SK-N-SH (cell line): Measurements from ENCODE around the gene ZNF134. TPM values are rescaled to one million over a fixed set of nuclear protein-coding genes. Genes with fewer than 3 reads are reported as not detected.
A peak's percentile ranks its signal among the peaks of the same experiment; 100 is the strongest.

Experiments used
- CTCF ChIA-PET: fragments of 300-600, 350-600 bp; formaldehyde crosslinking; extraction: SDS; loops from one replicate; lab custom pipeline; 2021; lab: Yijun Ruan, JAX
- POLR2A ChIA-PET: fragments of 350-600 bp; sonication (Branson Sonifier 250); formaldehyde crosslinking; extraction: SDS; loops from one replicate; lab custom pipeline; 2020; ENCODE audit warnings: antibody characterized with exemption, inconsistent platforms; lab: Yijun Ruan, JAX
- DNase-seq: peaks from one replicate; pipeline ENCODE4 v3.0.0; 2012
- H2AFZ ChIP-seq: fragments of 200-600 bp; sonication (generic); 2 replicates; pipeline ENCODE4 v1.8.1; 2016; ENCODE audit warnings: antibody characterized with exemption, mild to moderate bottlenecking, low read depth
- H3F3A ChIP-seq: fragments of 200-600 bp; sonication (generic); replicated peaks from 2 replicates; pipeline ENCODE3; 2016; ENCODE audit warnings: antibody characterized with exemption, mild to moderate bottlenecking; ENCODE audit not compliant: insufficient read depth
- H3K27ac ChIP-seq, 2 experiments: fragments of 200-500 bp in 1 of 2; fragments of 200-600 bp in 1 of 2; sonication (Bioruptor generic) in 1 of 2; sonication (generic), shearing (Covaris generic) in 1 of 2; 2 replicates each; pipeline versions ENCODE4 v1.5.1 to v1.6.1; 2014 to 2016; ENCODE audit warnings: low read depth in 2 of 2, inconsistent platforms in 1 of 2, low read length in 1 of 2, mild to moderate bottlenecking in 1 of 2, mixed read lengths in 1 of 2
- H3K27me3 ChIP-seq: fragments of 200-600 bp; sonication (generic), shearing (Covaris generic); 2 replicates; pipeline ENCODE4 v1.6.1; 2016; ENCODE audit warnings: mixed run types; ENCODE audit not compliant: insufficient read depth
- H3K36me3 ChIP-seq, 2 experiments: fragments of 200-500 bp in 1 of 2; fragments of 200-600 bp in 1 of 2; sonication (Bioruptor generic) in 1 of 2; sonication (generic) in 1 of 2; replicated peaks in 1 of 2; 2 replicates each; pipeline versions ENCODE3 to v1.5.1; 2014 to 2016; ENCODE audit warnings: low read length in 1 of 2, mild to moderate bottlenecking in 1 of 2; ENCODE audit not compliant: insufficient read depth in 2 of 2, control insufficient read depth in 1 of 2
- H3K4me1 ChIP-seq, 2 experiments: fragments of 200-500 bp in 1 of 2; fragments of 200-600 bp in 1 of 2; sonication (Bioruptor generic) in 1 of 2; sonication (generic), shearing (Covaris generic) in 1 of 2; 2 replicates each; pipeline versions ENCODE4 v1.5.1 to v1.6.1; 2014 to 2016; ENCODE audit warnings: low read depth in 1 of 2, low read length in 1 of 2, mixed run types in 1 of 2; ENCODE audit not compliant: insufficient read depth in 2 of 2, control insufficient read depth in 1 of 2
- H3K4me2 ChIP-seq: fragments of 200-600 bp; sonication (generic), shearing (Covaris generic); 2 replicates; pipeline ENCODE4 v1.6.1; 2017; ENCODE audit warnings: mixed run types
- H3K4me3 ChIP-seq, 2 experiments: fragments of 200-500 bp in 1 of 2; fragments of 200-600 bp in 1 of 2; sonication (Bioruptor generic) in 1 of 2; sonication (generic), shearing (Covaris generic) in 1 of 2; 2 replicates each; pipeline versions ENCODE4 v1.5.1 to v1.8.1; 2014 to 2016; ENCODE audit warnings: low read depth in 2 of 2, inconsistent platforms in 1 of 2, low read length in 1 of 2, mild to moderate bottlenecking in 1 of 2, mixed read lengths in 1 of 2, moderate library complexity in 1 of 2
- H3K79me2 ChIP-seq: fragments of 200-600 bp; sonication (generic); 2 replicates; pipeline ENCODE4 v1.8.1; 2017; ENCODE audit warnings: mild to moderate bottlenecking; ENCODE audit not compliant: insufficient read depth
- H3K9ac ChIP-seq: fragments of 200-600 bp; sonication (generic); 2 replicates; pipeline ENCODE4 v1.6.1; 2017; ENCODE audit warnings: mixed run types
- H3K9me2 ChIP-seq: fragments of 200-600 bp; sonication (generic); 2 replicates; pipeline ENCODE4 v1.6.1; 2017; ENCODE audit warnings: mixed run types
- H3K9me3 ChIP-seq: fragments of 200-600 bp; sonication (generic); 2 replicates; pipeline ENCODE4 v1.6.1; 2017; ENCODE audit warnings: mixed run types, mild to moderate bottlenecking, moderate library complexity
- H4K20me1 ChIP-seq: fragments of 200-600 bp; sonication (generic); 2 replicates; pipeline ENCODE4 v1.6.1; 2017; ENCODE audit warnings: mild to moderate bottlenecking, mixed run types; ENCODE audit not compliant: insufficient read depth
- CHD2 ChIP-seq: fragments of 150-350 bp; IDR thresholded peaks from 2 replicates; pipeline ENCODE4 v1.6.1; 2018; ENCODE audit warnings: low read length; ENCODE audit not compliant: partially characterized antibody
- ELF1 ChIP-seq: IDR thresholded peaks from 2 replicates; pipeline ENCODE4 v1.4.0; 2012
- EP300 ChIP-seq, 2 experiments: IDR thresholded peaks; 2 replicates each; pipeline versions ENCODE4 v1.4.0 to v1.6.1; 2012; ENCODE audit warnings: borderline replicate concordance in 1 of 2, low read depth in 1 of 2, low read length in 1 of 2
- FOXJ3 ChIP-seq: sonication (generic); formaldehyde crosslinking; IDR thresholded peaks from 2 replicates; pipeline ENCODE4 v1.5.1; 2020; ENCODE audit warnings: mild to moderate bottlenecking, missing genetic modification reagents
- GABPA ChIP-seq: IDR thresholded peaks from 2 replicates; pipeline ENCODE4 v1.4.0; 2012; ENCODE audit warnings: low read depth, mild to moderate bottlenecking
- MAX ChIP-seq: IDR thresholded peaks from 2 replicates; pipeline ENCODE4 v1.4.0; 2012; ENCODE audit warnings: low read depth
- MEF2A ChIP-seq: IDR thresholded peaks from 2 replicates; pipeline ENCODE4 v1.4.0; 2012; ENCODE audit warnings: low read depth, borderline replicate concordance
- MXI1 ChIP-seq: IDR thresholded peaks from 2 replicates; pipeline ENCODE4 v1.6.1; 2012; ENCODE audit warnings: mild to moderate bottlenecking, low read depth, low read length, improper control_type of control experiment
- NFIC ChIP-seq: IDR thresholded peaks from 2 replicates; pipeline ENCODE4 v1.4.0; 2012; ENCODE audit warnings: borderline replicate concordance
- POLR2AphosphoS5 ChIP-seq: IDR thresholded peaks from 2 replicates; pipeline ENCODE4 v1.6.1; 2012; ENCODE audit warnings: low read depth, low read length
- RAD21 ChIP-seq: IDR thresholded peaks from 2 replicates; pipeline ENCODE4 v1.6.1; 2012; ENCODE audit warnings: mild to moderate bottlenecking, low read length
- RFX5 ChIP-seq: IDR thresholded peaks from 2 replicates; pipeline ENCODE4 v1.6.1; 2012; ENCODE audit warnings: mild to moderate bottlenecking, improper control_type of control experiment, low read length
- SIN3A ChIP-seq: IDR thresholded peaks from 2 replicates; pipeline ENCODE4 v1.6.1; 2012; ENCODE audit warnings: low read depth, mild to moderate bottlenecking, low read length, moderate library complexity, borderline replicate concordance
- SMC3 ChIP-seq: IDR thresholded peaks from 2 replicates; pipeline ENCODE4 v1.6.1; 2012; ENCODE audit warnings: low read depth, low read length, improper control_type of control experiment
- USF1 ChIP-seq: IDR thresholded peaks from 2 replicates; pipeline ENCODE4 v1.4.0; 2012; ENCODE audit warnings: low read depth, borderline replicate concordance
- YY1 ChIP-seq: IDR thresholded peaks from 2 replicates; pipeline ENCODE4 v1.4.0; 2012; ENCODE audit warnings: low read depth, mild to moderate bottlenecking
- WGBS: methylation state at CpG from one replicate; pipeline ENCODE4 v1.1.6; 2017; ENCODE audit warnings: low lambda C conversion rate; 5-methylcytosine and 5-hydroxymethylcytosine counted together
- polyA plus RNA-seq, 3 experiments: library from polyadenylated mRNA; depleted of rRNA; stranded (reverse); fragments of >200 nt; gene quantifications; 2 replicates each; pipeline ENCODE4 v1.2.3, GENCODE V29; 2012
- TF ChIP-seq, protein P1 (sequence below): IDR thresholded peaks from 2 replicates; pipeline ENCODE4 v1.6.1; 2012; ENCODE audit warnings: mild to moderate bottlenecking, low read depth, low read length, moderate library complexity
- TF ChIP-seq, protein P2 (sequence below): IDR thresholded peaks from 2 replicates; pipeline ENCODE4; 2012

ZNF134 gene
- polyA plus RNA-seq, 1 of the 3 experiments (the other 2 are of a cell fraction), result 9.8 TPM

- H3K4me3 ChIP-seq, result peak overlapping the region; percentile 91 to 94
- peak overlapping the region; percentile 95 for H3K4me2 ChIP-seq
- CTCF ChIA-PET, result interaction anchor here (1.1 kb wide), 1 partner anchor 15 kb away, joined by 3 read pairs; the partner anchor contains the start of gene ZIK1
- H3K9me3 ChIP-seq, result no peaks in the 10 kb centered on the region
- no peak overlapping the region for H3K27ac ChIP-seq
- H3K36me3 ChIP-seq, result peaks cover 2 to 8% of the 10 kb centered on the region in 2 experiments
- H4K20me1 ChIP-seq, result no peaks in the 10 kb centered on the region
- POLR2A ChIA-PET, result interaction anchor here (1.7 kb wide), 1 partner anchor 15 kb away, joined by 6 read pairs; the partner anchor contains the start of gene ZNF134
- TF ChIP-seq, protein P1, sequence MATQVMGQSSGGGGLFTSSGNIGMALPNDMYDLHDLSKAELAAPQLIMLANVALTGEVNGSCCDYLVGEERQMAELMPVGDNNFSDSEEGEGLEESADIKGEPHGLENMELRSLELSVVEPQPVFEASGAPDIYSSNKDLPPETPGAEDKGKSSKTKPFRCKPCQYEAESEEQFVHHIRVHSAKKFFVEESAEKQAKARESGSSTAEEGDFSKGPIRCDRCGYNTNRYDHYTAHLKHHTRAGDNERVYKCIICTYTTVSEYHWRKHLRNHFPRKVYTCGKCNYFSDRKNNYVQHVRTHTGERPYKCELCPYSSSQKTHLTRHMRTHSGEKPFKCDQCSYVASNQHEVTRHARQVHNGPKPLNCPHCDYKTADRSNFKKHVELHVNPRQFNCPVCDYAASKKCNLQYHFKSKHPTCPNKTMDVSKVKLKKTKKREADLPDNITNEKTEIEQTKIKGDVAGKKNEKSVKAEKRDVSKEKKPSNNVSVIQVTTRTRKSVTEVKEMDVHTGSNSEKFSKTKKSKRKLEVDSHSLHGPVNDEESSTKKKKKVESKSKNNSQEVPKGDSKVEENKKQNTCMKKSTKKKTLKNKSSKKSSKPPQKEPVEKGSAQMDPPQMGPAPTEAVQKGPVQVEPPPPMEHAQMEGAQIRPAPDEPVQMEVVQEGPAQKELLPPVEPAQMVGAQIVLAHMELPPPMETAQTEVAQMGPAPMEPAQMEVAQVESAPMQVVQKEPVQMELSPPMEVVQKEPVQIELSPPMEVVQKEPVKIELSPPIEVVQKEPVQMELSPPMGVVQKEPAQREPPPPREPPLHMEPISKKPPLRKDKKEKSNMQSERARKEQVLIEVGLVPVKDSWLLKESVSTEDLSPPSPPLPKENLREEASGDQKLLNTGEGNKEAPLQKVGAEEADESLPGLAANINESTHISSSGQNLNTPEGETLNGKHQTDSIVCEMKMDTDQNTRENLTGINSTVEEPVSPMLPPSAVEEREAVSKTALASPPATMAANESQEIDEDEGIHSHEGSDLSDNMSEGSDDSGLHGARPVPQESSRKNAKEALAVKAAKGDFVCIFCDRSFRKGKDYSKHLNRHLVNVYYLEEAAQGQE, result no peak
- TF ChIP-seq RAD21, result no peak
- no peak for TF ChIP-seq FOXJ3 (CRISPR knock-in tag)
- no peak for TF ChIP-seq MEF2A
- H3K9ac ChIP-seq, result no peak overlapping the region
- peak overlapping the region; percentile 71 for H2AFZ ChIP-seq
- no peaks in the 10 kb centered on the region for H3K9me2 ChIP-seq
- 63% methylated on average over 8 of the region's 8 CpGs for WGBS
- peaks cover 7 to 10% of the 10 kb centered on the region in 2 experiments; a peak in 3 of 4 replicates for H3K4me1 ChIP-seq
- H3K79me2 ChIP-seq, result peaks cover 38% of the 10 kb centered on the region
- no peaks in the 10 kb centered on the region for H3K27me3 ChIP-seq
- DNase-seq, result no peak
- no peaks in the 10 kb centered on the region for H3F3A ChIP-seq
Measured at GRCh38 chr19:57599377-57599760, 14.7 kb upstream of the ZNF134 start.

DNA sequence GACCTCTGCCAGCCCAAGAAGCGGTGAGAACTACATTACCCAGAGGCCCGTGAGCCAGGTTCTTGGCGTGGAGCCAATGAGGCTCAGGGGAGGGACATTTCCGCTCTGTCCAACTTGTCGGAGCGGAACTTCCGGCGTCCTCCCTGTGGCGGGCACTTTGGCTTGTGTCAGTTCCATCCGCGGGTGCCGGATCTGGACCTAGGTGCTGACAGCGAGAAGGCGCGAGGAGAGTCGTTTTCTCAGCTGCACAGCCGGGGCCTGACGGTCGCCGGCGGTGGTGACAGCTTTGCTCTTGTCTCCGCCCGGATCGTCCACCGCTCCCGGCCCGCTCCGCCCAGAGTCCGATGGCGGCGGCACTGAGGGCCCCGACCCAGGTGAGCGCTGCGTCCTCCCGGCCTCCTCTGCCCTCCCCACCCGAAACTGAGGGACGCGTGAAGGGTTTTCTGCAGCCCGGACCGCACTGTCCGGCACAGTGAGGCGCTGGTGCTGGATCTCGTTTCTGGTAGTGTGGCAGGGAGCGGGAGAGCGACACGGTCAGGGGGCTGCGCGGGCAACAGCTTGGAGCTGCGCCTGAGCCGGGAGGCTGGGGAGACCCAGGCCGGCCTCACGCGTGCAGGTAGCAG lies 14.2 kb upstream of the ZNF134 start, which contains the start of gene ZNF530:
ZNF530 (plus strand) TSS at position 125 of the 623 bp plus-strand sequence. CDS start 4,461 bp downstream, outside the sequence.
- TF ChIP-seq EP300 (IDR thresholded peaks at IDR 0.05; ENCODE audit: borderline replicate concordance in 1 of 2, low read depth in 1 of 2, low read length in 1 of 2), result no peak
- no peak; the same call in 1 of the 2 replicates for TF ChIP-seq RFX5
- peak; percentile 98 for TF ChIP-seq SIN3A
- peak; percentile 100 for TF ChIP-seq NFIC
- TF ChIP-seq POLR2AphosphoS5, result peak; percentile 45; the same call in 1 of the 2 replicates
- TF ChIP-seq ELF1, result peak; percentile 80
- TF ChIP-seq GABPA, result peak; percentile 96
- TF ChIP-seq MAX, result peak; percentile 81
- peak; percentile 80 for TF ChIP-seq CHD2
- TF ChIP-seq YY1, result 0 out of 2 replicates have a peak, but pooled peaks have one; percentile 37
- peak; percentile 93 for TF ChIP-seq MXI1
- TF ChIP-seq, protein P2, sequence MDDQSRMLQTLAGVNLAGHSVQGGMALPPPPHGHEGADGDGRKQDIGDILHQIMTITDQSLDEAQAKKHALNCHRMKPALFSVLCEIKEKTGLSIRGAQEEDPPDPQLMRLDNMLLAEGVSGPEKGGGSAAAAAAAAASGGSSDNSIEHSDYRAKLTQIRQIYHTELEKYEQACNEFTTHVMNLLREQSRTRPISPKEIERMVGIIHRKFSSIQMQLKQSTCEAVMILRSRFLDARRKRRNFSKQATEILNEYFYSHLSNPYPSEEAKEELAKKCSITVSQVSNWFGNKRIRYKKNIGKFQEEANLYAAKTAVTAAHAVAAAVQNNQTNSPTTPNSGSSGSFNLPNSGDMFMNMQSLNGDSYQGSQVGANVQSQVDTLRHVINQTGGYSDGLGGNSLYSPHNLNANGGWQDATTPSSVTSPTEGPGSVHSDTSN, result 0 out of 2 replicates have a peak, but pooled peaks have one; percentile 23
- no peak for TF ChIP-seq SMC3
- TF ChIP-seq USF1, result no peak
- TF ChIP-seq, all 33 proteins: peak for 10
- no peaks in the 10 kb centered on the region for H3K27me3 ChIP-seq
- WGBS, result no CpG with 5 or more reads among the region's 53 CpGs
- H3K27ac ChIP-seq, result no peak within 1 kb of the TSS; a peak in 1 of 4 replicates
- peak within 1 kb of the TSS; percentile 95 for H3K4me2 ChIP-seq
- peak within 1 kb of the TSS; percentile 71 for H2AFZ ChIP-seq
- CTCF ChIA-PET, result interaction anchor here (1.1 to 1.9 kb wide), 2 partner anchors 10 to 16 kb away, joined by 3 to 6 read pairs; partner anchors contain the start of gene ZIK1
- H3K9me3 ChIP-seq, result no peaks in the 10 kb centered on the region
- H3K4me3 ChIP-seq, result peak within 1 kb of the TSS; percentile 91 to 94
- H3K9me2 ChIP-seq, result no peaks in the 10 kb centered on the region
- H3F3A ChIP-seq, result no peaks in the 10 kb centered on the region
- peak within 1 kb of the TSS; percentile 65 for H3K9ac ChIP-seq
- DNase-seq, result peak; percentile 93
- no peaks in the 10 kb centered on the region for H4K20me1 ChIP-seq
- POLR2A ChIA-PET, result interaction anchor here (0.7 to 1.7 kb wide), 2 partner anchors 14 to 65 kb away, joined by 3 to 6 read pairs; partner anchors contain the start of gene ZNF134
- peaks cover 7 to 13% of the 10 kb centered on the region in 2 experiments for H3K36me3 ChIP-seq
- peaks cover 7 to 10% of the 10 kb centered on the region in 2 experiments; a peak in 3 of 4 replicates for H3K4me1 ChIP-seq
- H3K79me2 ChIP-seq, result peaks cover 38% of the 10 kb centered on the region
